IMR-90 (cell line): ENCODE data around the gene FARP1. TPM values are rescaled to one million over a fixed set of nuclear protein-coding genes. Genes with fewer than 3 reads are reported as not detected.

Source experiments
- ATAC-seq: fragments of 200-7000 bp; cut with Tn5 transposase; 2 replicates; pipeline ENCODE4 v1.9.1; 2020; ENCODE audit warnings: low read depth, mild to moderate bottlenecking, moderate library complexity
- BruUV-seq: library from RNA; stranded (reverse); fragments of 400-500 nt; replicated peaks from 2 replicates; lab custom pipeline; 2021; lab: Mats Ljungman, UMichigan
- CTCF ChIA-PET: fragments of 300-600 bp; formaldehyde crosslinking; extraction: SDS; loops from one replicate; lab custom pipeline; 2021; ENCODE audit warnings: antibody characterized with exemption; lab: Yijun Ruan, JAX
- POLR2A ChIA-PET: fragments of 300-600 bp; sonication (Branson Sonifier 250); formaldehyde crosslinking; loops from one replicate; lab custom pipeline; 2022; ENCODE audit warnings: antibody characterized with exemption; ENCODE audit not compliant: unreplicated experiment; lab: Charles Lee
- DNase-seq: peaks from one replicate; pipeline ENCODE4 v3.0.0; 2013
- H2AFZ ChIP-seq: replicated peaks from 2 replicates; pipeline ENCODE3; 2013; ENCODE audit warnings: low read length, mild to moderate bottlenecking; ENCODE audit not compliant: poor library complexity
- H2AK5ac ChIP-seq: 2 replicates; pipeline ENCODE4 v1.6.1; 2013; ENCODE audit warnings: low read depth, low read length, inconsistent platforms
- H2AK9ac ChIP-seq: replicated peaks from 2 replicates; pipeline ENCODE3; 2013; ENCODE audit warnings: mild to moderate bottlenecking, low read depth, low read length, moderate library complexity; ENCODE audit not compliant: poor library complexity
- H2BK120ac ChIP-seq: 2 replicates; pipeline ENCODE4 v1.6.1; 2013; ENCODE audit warnings: low read depth, low read length, inconsistent platforms
- H2BK15ac ChIP-seq: 3 replicates; pipeline ENCODE4 v1.6.1; 2013; ENCODE audit warnings: low read depth, low read length, inconsistent platforms
- H2BK20ac ChIP-seq: 2 replicates; pipeline ENCODE4 v1.6.1; 2013; ENCODE audit warnings: low read depth, mild to moderate bottlenecking, inconsistent platforms, low read length, moderate library complexity
- H2BK5ac ChIP-seq: 2 replicates; pipeline ENCODE4 v1.6.1; 2013; ENCODE audit warnings: mild to moderate bottlenecking, low read depth, low read length, inconsistent platforms; ENCODE audit not compliant: poor library complexity, severe bottlenecking
- H3K14ac ChIP-seq: replicated peaks from 2 replicates; pipeline ENCODE4 v1.6.1; 2013; ENCODE audit warnings: low read depth, low read length, inconsistent platforms
- H3K18ac ChIP-seq: 2 replicates; pipeline ENCODE4 v1.6.1; 2013; ENCODE audit warnings: low read depth, low read length, control low read depth
- H3K23ac ChIP-seq: 2 replicates; pipeline ENCODE4 v1.6.1; 2013; ENCODE audit warnings: low read depth, low read length, inconsistent platforms
- H3K27ac ChIP-seq: 2 replicates; pipeline ENCODE4 v1.5.1; 2013; ENCODE audit warnings: mild to moderate bottlenecking, control low read depth, low read length; ENCODE audit not compliant: insufficient read depth
- H3K27me3 ChIP-seq: 2 replicates; pipeline ENCODE4 v1.6.1; 2013; ENCODE audit warnings: low read length; ENCODE audit not compliant: control insufficient read depth, insufficient read depth
- H3K36me3 ChIP-seq: 2 replicates; pipeline ENCODE4 v1.6.1; 2013; ENCODE audit warnings: low read length, mixed read lengths; ENCODE audit not compliant: control insufficient read depth, insufficient read depth
- H3K4ac ChIP-seq: 2 replicates; pipeline ENCODE4 v1.6.1; 2013; ENCODE audit warnings: low read depth, low read length, inconsistent platforms
- H3K4me1 ChIP-seq: 2 replicates; pipeline ENCODE4 v1.6.1; 2013; ENCODE audit warnings: low read length, mixed read lengths; ENCODE audit not compliant: control insufficient read depth, insufficient read depth
- H3K4me2 ChIP-seq: 2 replicates; pipeline ENCODE4 v1.6.1; 2013; ENCODE audit warnings: low read depth, mild to moderate bottlenecking, control low read depth, low read length, moderate library complexity
- H3K4me3 ChIP-seq: 2 replicates; pipeline ENCODE4 v1.5.1; 2013; ENCODE audit warnings: low read depth, mild to moderate bottlenecking, control low read depth, low read length, moderate library complexity; ENCODE audit not compliant: insufficient read depth
- H3K56ac ChIP-seq: 2 replicates; pipeline ENCODE4 v1.6.1; 2013; ENCODE audit warnings: low read length, inconsistent platforms; ENCODE audit not compliant: insufficient read depth; ENCODE audit errors: extremely low read depth
- H3K79me1 ChIP-seq, 2 experiments: 2 replicates each; pipeline ENCODE4 v1.6.1; 2013; ENCODE audit warnings: low read length in 2 of 2, inconsistent platforms in 1 of 2, low read depth in 1 of 2
- H3K9ac ChIP-seq: 2 replicates; pipeline ENCODE4 v1.6.1; 2013; ENCODE audit warnings: low read depth, low read length, control low read depth
- H3K9me1 ChIP-seq: 2 replicates; pipeline ENCODE4 v1.6.1; 2013; ENCODE audit warnings: low read length, inconsistent platforms; ENCODE audit not compliant: insufficient read depth
- H3K9me3 ChIP-seq: 2 replicates; pipeline ENCODE4 v1.6.1; 2013; ENCODE audit warnings: low read length; ENCODE audit not compliant: control insufficient read depth, insufficient read depth
- H4K20me1 ChIP-seq: 2 replicates; pipeline ENCODE4 v1.6.1; 2013; ENCODE audit warnings: low read length, inconsistent platforms; ENCODE audit not compliant: insufficient read depth
- H4K5ac ChIP-seq: 2 replicates; pipeline ENCODE4 v1.6.1; 2013; ENCODE audit warnings: mild to moderate bottlenecking, low read depth, low read length, control low read depth
- H4K8ac ChIP-seq, 2 experiments: 2 replicates each; pipeline ENCODE4 v1.6.1; 2013; ENCODE audit warnings: low read depth in 2 of 2, low read length in 2 of 2, control low read depth in 1 of 2, inconsistent platforms in 1 of 2
- H4K91ac ChIP-seq: 2 replicates; pipeline ENCODE4 v1.6.1; 2013; ENCODE audit warnings: low read depth, low read length, inconsistent platforms; ENCODE audit not compliant: insufficient read depth
- BHLHE40 ChIP-seq: fragments of 150-350 bp; IDR thresholded peaks from 2 replicates; pipeline ENCODE4 v1.6.1; 2016; ENCODE audit warnings: mild to moderate bottlenecking, low read depth, low read length
- CEBPB ChIP-seq: IDR thresholded peaks from 2 replicates; pipeline ENCODE4 v1.6.1; 2012; ENCODE audit warnings: low read depth, low read length, improper control_type of control experiment
- CHD1 ChIP-seq: IDR thresholded peaks from 2 replicates; pipeline ENCODE4 v1.6.1; 2012; ENCODE audit warnings: low read depth, low read length, improper control_type of control experiment
- CTCF ChIP-seq: conservative IDR thresholded peaks from 2 replicates; pipeline ENCODE4 v1.5.1; 2012; ENCODE audit warnings: mild to moderate bottlenecking, low read depth, low read length, improper control_type of control experiment
- FOS ChIP-seq: fragments of 150-350 bp; IDR thresholded peaks from 2 replicates; pipeline ENCODE4 v1.6.1; 2016; ENCODE audit warnings: low read depth, low read length
- MAFK ChIP-seq: IDR thresholded peaks from 2 replicates; pipeline ENCODE4 v1.6.1; 2012; ENCODE audit warnings: low read depth, low read length, improper control_type of control experiment
- MXI1 ChIP-seq: IDR thresholded peaks from 2 replicates; pipeline ENCODE4 v1.6.1; 2012; ENCODE audit warnings: low read depth, mild to moderate bottlenecking, low read length, moderate library complexity, borderline replicate concordance
- RAD21 ChIP-seq: IDR thresholded peaks from 2 replicates; pipeline ENCODE4 v1.6.1; 2012; ENCODE audit warnings: low read length, improper control_type of control experiment
- RFX5 ChIP-seq: IDR thresholded peaks from 2 replicates; pipeline ENCODE4 v1.8.0; 2012; ENCODE audit warnings: low read depth, mild to moderate bottlenecking, low read length, moderate library complexity
- SMC3 ChIP-seq: fragments of 150-350 bp; IDR thresholded peaks from 2 replicates; pipeline ENCODE4 v1.6.1; 2016; ENCODE audit warnings: low read depth, mild to moderate bottlenecking, antibody characterized with exemption, low read length, moderate library complexity
- USF2 ChIP-seq: fragments of 150-350 bp; IDR thresholded peaks from 2 replicates; pipeline ENCODE4 v1.6.1; 2017; ENCODE audit warnings: mild to moderate bottlenecking, antibody characterized with exemption, low read length, low read depth
- WGBS, 2 experiments: methylation state at CpG; one replicate each; pipeline versions ENCODE4 v1.1.5 to v1.1.7; 2013; ENCODE audit warnings: missing lambda C conversion rate in 2 of 2; ENCODE audit not compliant: insufficient read length in 1 of 2; ENCODE audit errors: extremely low coverage in 2 of 2; 5-methylcytosine and 5-hydroxymethylcytosine counted together
- dilution Hi-C: fragments of 300-500 bp; cut with HindIII; formaldehyde crosslinking; loops from one replicate; pipeline ENCODE4 v1.14.3; 2018; ENCODE audit warnings: low sequenced_read_pairs; ENCODE audit not compliant: unreplicated experiment
- in situ Hi-C: fragments of 300-500 bp; cut with MboI; formaldehyde crosslinking; loops from 3 replicates; pipeline ENCODE4 v1.14.3; 2019; ENCODE audit warnings: low sequenced_read_pairs, inconsistent platforms, mixed read lengths
- intact Hi-C: fragments of 100-400 bp; cut with micrococcal nuclease; formaldehyde crosslinking; loops from 2 replicates; pipeline ENCODE4 v1.10.0; 2022
- polyA plus RNA-seq, 3 experiments: library from polyadenylated mRNA; depleted of rRNA; stranded (reverse); fragments of >200 nt; gene quantifications; 2 replicates each; pipeline ENCODE4 v1.2.3, GENCODE V29; 2012; ENCODE audit warnings: low replicate concordance in 1 of 3
- total RNA-seq: library from RNA; depleted of rRNA; stranded (reverse); fragments of >200 nt; gene quantifications from 2 replicates; pipeline ENCODE4 v1.2.3, GENCODE V29; 2012

FARP1 gene
- total and polyA plus RNA-seq, 2 of the 4 experiments (the other 2 are of a cell fraction), result 39.6 to 57.0 TPM

- H3K36me3 ChIP-seq, result peaks cover 69% of the 10 kb centered on the region
- POLR2A ChIA-PET, result no interaction called here
These were observed 272.6 kb downstream of the FARP1 start for GRCh38 chr13:98415326-98416070.

More at GRCh38 chr13:98415326-98416070, 272.6 kb downstream of the FARP1 start:
- H3K9me3 ChIP-seq, result no peaks in the 10 kb centered on the region
- no peaks in the 10 kb centered on the region for H3K4me1 ChIP-seq
- no peak overlapping the region for H4K8ac ChIP-seq
- no peak overlapping the region for H2AFZ ChIP-seq
- H3K56ac ChIP-seq, result no peak overlapping the region
- H2BK15ac ChIP-seq, result no peak overlapping the region
- no peak overlapping the region for H3K18ac ChIP-seq
- no peak overlapping the region for H3K4me2 ChIP-seq
- H3K4ac ChIP-seq, result no peak overlapping the region
- ATAC-seq, result no peak
- no peak overlapping the region for H2AK9ac ChIP-seq
- no peak overlapping the region for H3K27ac ChIP-seq
- no peak overlapping the region for H2AK5ac ChIP-seq
- 98% methylated on average over 10 of the region's 18 CpGs; no CpG with 5 or more reads in 1 of the 2 experiments for WGBS, 2 experiments
- in situ Hi-C loops, result no loop called here
- H2BK120ac ChIP-seq, result no peak overlapping the region
- dilution Hi-C loops, result no loop called here
- no peak overlapping the region for H3K14ac ChIP-seq
- 0 out of 2 replicates have a peak, but pooled peaks cover 4% of the 10 kb centered on the region for H4K20me1 ChIP-seq
- H3K79me1 ChIP-seq, result peaks cover 5 to 48% of the 10 kb centered on the region in 2 experiments; a peak in 2 of 4 replicates
- H4K5ac ChIP-seq, result no peak overlapping the region
- no peak for DNase-seq
- H2BK20ac ChIP-seq, result no peak overlapping the region
- no peak overlapping the region for H3K23ac ChIP-seq
- BruUV-seq, result no TSS peak
- no peak for TF ChIP-seq MXI1
- TF ChIP-seq BHLHE40, result no peak
- no peak for TF ChIP-seq USF2
- TF ChIP-seq RFX5, result no peak
- no peak for TF ChIP-seq CEBPB
- no peak for TF ChIP-seq CHD1
- no peak for TF ChIP-seq RAD21
- TF ChIP-seq MAFK, result no peak
- no peak for TF ChIP-seq CTCF
- TF ChIP-seq SMC3, result no peak
- TF ChIP-seq FOS, result no peak
- CTCF ChIA-PET, result no interaction called here
- H3K4me3 ChIP-seq, result no peak overlapping the region
- no peak overlapping the region for H3K9ac ChIP-seq
- intact Hi-C loops, result no loop called here
- H3K27me3 ChIP-seq, result no peaks in the 10 kb centered on the region
- H2BK5ac ChIP-seq, result no peak overlapping the region
- H4K91ac ChIP-seq, result no peak overlapping the region
- peaks cover 14% of the 10 kb centered on the region for H3K9me1 ChIP-seq
